Measurements from ENCODE around the gene PKD2L1. TPM values are rescaled to one million over a fixed set of nuclear protein-coding genes. Genes with fewer than 3 reads are reported as not detected.

Gene PKD2L1
- total and polyA plus RNA-seq, 7 donors = not detected

DNA sequence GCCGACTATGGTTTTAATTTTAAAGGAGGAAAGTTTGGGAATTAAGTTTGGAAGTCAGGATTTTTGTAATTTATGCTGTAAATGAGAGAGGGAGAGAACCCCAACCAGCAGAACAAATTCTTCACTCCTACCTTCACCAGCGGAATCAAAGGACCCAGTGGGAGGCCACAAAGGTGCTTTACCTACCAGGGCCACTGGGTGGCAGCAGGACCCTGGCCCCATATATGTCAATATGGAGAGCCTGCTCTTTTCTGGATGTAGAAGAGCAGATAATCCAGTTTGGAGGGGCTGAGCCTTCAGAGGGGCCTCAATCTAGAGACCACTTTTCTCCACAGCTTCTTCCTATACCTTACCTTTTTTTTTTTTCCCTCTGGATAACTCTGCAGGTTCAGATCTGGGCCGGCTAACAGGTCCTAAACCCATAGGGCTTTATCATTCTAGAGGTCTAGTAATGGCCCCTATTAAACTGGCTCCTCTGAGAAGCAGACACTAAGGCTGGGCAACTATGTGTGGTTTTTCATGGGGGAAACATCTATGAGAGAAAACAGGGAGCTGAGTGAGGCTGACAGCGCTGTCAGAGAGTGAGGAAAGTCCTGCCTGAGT is 8.5 kb upstream of the PKD2L1 start:
- H3K27me3 ChIP-seq (ENCODE audit: insufficient read depth in 3 of 3, low read length in 2 of 3) = no peaks in the 10 kb centered on the region
- TF ChIP-seq, protein P1, sequence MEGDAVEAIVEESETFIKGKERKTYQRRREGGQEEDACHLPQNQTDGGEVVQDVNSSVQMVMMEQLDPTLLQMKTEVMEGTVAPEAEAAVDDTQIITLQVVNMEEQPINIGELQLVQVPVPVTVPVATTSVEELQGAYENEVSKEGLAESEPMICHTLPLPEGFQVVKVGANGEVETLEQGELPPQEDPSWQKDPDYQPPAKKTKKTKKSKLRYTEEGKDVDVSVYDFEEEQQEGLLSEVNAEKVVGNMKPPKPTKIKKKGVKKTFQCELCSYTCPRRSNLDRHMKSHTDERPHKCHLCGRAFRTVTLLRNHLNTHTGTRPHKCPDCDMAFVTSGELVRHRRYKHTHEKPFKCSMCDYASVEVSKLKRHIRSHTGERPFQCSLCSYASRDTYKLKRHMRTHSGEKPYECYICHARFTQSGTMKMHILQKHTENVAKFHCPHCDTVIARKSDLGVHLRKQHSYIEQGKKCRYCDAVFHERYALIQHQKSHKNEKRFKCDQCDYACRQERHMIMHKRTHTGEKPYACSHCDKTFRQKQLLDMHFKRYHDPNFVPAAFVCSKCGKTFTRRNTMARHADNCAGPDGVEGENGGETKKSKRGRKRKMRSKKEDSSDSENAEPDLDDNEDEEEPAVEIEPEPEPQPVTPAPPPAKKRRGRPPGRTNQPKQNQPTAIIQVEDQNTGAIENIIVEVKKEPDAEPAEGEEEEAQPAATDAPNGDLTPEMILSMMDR (IDR thresholded peaks at IDR 0.05) = peak; percentile 95
- WGBS, 3 donors = 49 to 57% (median 55%) methylated on average over 4 of the region's 4 CpGs

DNA sequence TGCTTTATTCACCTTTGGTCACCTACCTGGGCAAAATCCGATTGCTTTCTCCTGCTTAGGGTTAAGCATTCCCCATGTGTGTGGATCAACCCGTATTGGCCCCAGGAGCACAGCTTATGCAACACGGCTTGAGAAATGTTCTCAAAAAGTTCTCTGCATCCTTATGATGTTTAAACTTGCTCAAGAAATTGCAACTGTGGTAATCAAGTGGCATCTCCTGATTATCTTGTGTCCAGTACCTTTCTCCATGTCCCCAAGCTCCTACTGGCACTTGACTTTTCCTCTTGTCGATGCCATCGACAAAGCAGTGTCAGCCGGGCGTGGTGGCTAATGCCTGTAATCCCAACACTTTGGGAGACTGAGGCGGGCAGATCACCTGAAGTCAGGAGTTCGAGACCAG is 4.7 kb upstream of the PKD2L1 start:
- Histone ChIP-seq H3K27me3 (ENCODE audit: insufficient read depth in 3 of 3, low read length in 2 of 3) (peaks cover 0 to 18% (median 2%) of the 10 kb centered on the region in 3 donors), H3K27ac (no peak overlapping the region), H3K9me3 (no peaks in the 10 kb centered on the region), H3K4me1 (no peaks in the 10 kb centered on the region), H3K36me3 (ENCODE audit: insufficient read depth in 1 of 2, low read depth in 1 of 2) (no peaks in the 10 kb centered on the region), H3K4me3 (no peak overlapping the region)
- intact Hi-C loops (cut with DNase I) = loop anchor here (5.0 to 10.0 kb wide), 2 partner anchors 38 to 540 kb away; no protein-coding TSS in a partner anchor
- ATAC-seq (no peak), DNase-seq (no peak)
- 81 to 85% (median 83%) methylated on average over 9 of the region's 9 CpGs for WGBS, 3 donors
- TF ChIP-seq, protein P1 (IDR thresholded peaks at IDR 0.05) = no peak

More for the DNA sequence above, 8.5 kb upstream of the PKD2L1 start:
- H3K4me1 ChIP-seq = peaks cover 15% of the 10 kb centered on the region
- no peaks in the 10 kb centered on the region for H3K9me3 ChIP-seq
- intact Hi-C loops (cut with DNase I) = loop anchor here (1.0 to 10.0 kb wide), 5 partner anchors 34 to 536 kb away; no protein-coding TSS in a partner anchor
- DNase-seq (peak; percentile 71 to 86), ATAC-seq (peak; percentile 66 to 85 (median 74))
- H3K36me3 ChIP-seq (ENCODE audit: insufficient read depth in 1 of 2, low read depth in 1 of 2) = no peaks in the 10 kb centered on the region
- H3K27ac ChIP-seq = no peak overlapping the region
- H3K4me3 ChIP-seq = no peak overlapping the region

DNA sequence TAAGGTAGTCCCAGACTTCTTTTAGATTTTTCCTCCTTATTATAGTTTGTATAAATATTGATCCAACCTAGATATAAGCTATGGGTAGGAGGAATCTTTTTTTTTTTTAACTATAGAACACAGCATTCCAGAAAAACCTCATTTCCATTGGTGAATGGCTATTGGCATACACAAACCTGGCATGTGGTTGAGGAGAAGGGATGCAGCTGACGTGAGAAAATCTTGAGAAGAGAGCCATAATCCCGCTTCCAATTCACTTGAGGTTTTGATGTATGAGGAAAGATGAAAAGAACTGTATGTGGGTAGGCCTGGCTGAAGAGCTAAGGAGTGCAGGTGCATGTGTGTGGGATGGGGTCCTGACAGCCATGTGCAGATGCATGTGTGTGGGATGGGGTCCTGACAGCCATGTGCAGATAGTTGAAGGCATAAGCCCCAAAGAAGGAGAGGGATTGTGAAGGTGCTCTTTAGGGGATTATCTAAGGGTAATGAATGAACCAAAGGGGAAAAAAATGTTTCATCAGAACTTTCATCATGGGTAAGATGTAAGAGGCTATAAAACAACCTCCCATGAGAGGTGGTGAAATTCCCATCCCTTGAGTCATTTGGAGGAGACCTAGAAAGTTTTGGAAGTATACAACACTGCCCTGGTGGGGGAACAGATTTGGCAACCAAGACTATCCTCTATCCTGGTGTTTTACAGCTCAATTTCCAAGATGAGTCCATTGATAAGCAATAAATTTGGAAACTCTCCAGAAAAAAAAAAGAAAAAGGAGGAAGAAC is 3.8 kb upstream of the PKD2L1 start:
- intact Hi-C loops (cut with DNase I) = loop anchor here in 1 of 2 donors (10.0 kb wide), 1 partner anchor 541 kb away; no protein-coding TSS in a partner anchor
- no peaks in the 10 kb centered on the region for H3K4me1 ChIP-seq
- H3K27me3 ChIP-seq (ENCODE audit: insufficient read depth in 3 of 3, low read length in 2 of 3) = peaks cover 0 to 26% (median 2%) of the 10 kb centered on the region in 3 donors
- TF ChIP-seq, protein P1 (IDR thresholded peaks at IDR 0.05) = no peak
- WGBS, 3 donors = 68 to 80% (median 70%) methylated on average over 2 of the region's 2 CpGs
- no peaks in the 10 kb centered on the region for H3K9me3 ChIP-seq
- no peaks in the 10 kb centered on the region for H3K36me3 ChIP-seq (ENCODE audit: insufficient read depth in 1 of 2, low read depth in 1 of 2)
- ATAC-seq (no peak), DNase-seq (no peak)
- no peak overlapping the region for H3K4me3 ChIP-seq
- no peak overlapping the region for H3K27ac ChIP-seq

DNA sequence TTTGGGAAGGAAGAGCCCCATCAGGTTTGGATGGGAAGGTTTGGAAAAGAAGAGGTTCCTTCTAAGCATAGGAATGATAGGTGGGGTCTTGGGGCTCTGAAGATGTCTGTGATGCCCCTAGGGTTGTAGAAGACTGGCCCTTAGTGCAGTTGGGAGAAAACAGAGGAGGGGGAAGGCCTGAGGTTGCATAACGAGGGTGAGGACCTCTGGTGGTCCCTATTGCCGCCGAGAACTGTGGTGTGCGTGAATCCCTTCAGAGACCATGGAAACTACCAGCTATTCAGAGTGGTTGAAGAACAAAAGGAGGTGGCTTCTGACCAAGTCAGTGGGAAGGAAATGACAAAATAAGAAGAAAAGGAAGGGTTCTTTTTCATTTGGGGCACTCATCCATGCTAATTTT is 3.1 kb upstream of the PKD2L1 start:
- ATAC-seq (no peak), DNase-seq (no peak)
- Histone ChIP-seq H3K4me1 (no peaks in the 10 kb centered on the region), H3K27me3 (ENCODE audit: insufficient read depth in 3 of 3, low read length in 2 of 3) (peaks cover 0 to 26% (median 2%) of the 10 kb centered on the region in 3 donors), H3K9me3 (no peaks in the 10 kb centered on the region), H3K36me3 (ENCODE audit: insufficient read depth in 1 of 2, low read depth in 1 of 2) (no peaks in the 10 kb centered on the region), H3K27ac (no peak overlapping the region), H3K4me3 (no peak overlapping the region)
- intact Hi-C loops (cut with DNase I) = loop anchor here in 1 of 2 donors (10.0 kb wide), 1 partner anchor 542 kb away; no protein-coding TSS in a partner anchor
- TF ChIP-seq, protein P1 (IDR thresholded peaks at IDR 0.05) = no peak
- 48 to 60% (median 59%) methylated on average over 4 of the region's 4 CpGs for WGBS, 3 donors

Data from psoas muscle (tissue), 8 donors.